Fibroblast of gingiva (primary cell): Measurements from ENCODE around the gene CTNNA2.
A peak's percentile ranks its signal among the peaks of the same experiment; 100 is the strongest.
"Not testable (repeated sequence)": the region's sequence is repeated elsewhere in the genome, so short reads cannot be mapped to it uniquely, and the experiment has no call there.

Experiments
- DNase-seq: peaks from one replicate; pipeline ENCODE4 v3.0.0-alpha.2; 2011; ENCODE audit warnings: low read depth

CTNNA2 gene

DNA sequence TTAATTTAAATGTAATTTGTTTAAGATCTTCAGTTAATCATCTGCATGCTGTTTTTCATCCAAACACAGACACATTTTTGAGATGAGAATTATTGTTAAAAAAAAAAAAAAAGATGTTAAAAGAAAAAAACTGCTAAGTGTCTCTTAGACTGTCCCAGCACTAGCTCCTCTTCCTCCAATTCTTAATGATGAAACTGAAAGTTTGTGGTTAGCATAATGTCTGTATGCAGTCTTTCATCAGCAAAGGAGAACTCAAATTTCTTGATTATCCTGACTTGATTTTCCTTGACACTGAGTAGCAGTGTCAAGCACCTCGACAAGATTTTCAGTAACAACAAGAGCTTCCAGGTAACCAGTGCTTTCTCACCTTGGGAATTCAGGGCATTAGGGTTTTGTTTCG lies 517.3 kb downstream of the CTNNA2 start:
- DNase-seq, result no peak

DNA sequence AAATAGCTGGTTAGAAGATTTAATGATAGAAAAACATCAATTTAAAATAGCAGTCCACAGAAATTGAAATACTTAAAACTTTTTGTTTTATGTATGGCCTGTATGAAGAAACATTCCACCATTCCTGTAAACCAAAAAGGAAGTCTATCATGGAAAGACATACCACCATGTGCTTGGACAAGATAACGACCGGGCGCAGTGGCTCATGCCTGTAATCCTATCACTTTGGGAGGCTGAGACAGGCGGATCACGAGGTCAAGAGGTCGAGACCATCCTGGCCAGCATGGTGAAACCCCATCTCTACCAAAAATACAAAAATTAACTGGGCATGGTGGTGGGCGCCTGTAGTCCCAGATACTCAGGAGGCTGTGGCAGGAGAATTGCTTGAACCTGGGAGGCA lies 519.8 kb downstream of the CTNNA2 start:
- DNase-seq, result not testable (repeated sequence)

DNA sequence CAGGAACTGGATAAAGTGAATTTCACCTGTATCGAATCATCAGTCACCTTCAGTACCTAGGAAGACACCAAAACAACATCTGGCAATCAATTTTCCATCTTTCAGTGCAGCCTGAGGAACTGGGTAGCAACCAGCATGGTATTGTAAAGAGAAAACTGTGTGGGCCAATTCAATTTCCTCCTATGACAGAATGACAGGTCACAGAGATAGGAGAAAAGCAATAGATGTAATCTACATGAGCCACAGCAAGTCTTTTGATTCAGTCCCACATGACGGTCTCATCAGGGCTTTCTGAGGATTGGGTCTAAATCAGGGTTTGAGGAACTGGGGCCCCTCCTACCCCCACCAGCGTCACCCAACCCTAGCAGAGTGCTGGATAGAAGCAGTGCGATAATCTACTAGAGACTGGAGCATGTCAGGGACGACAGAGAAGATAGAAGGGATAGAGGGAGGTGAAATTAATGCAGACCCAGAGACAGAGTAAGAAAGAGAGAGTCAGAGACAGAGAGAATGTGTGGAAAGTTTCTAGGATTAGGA lies 523.0 kb downstream of the CTNNA2 start:
- no peak for DNase-seq

DNA sequence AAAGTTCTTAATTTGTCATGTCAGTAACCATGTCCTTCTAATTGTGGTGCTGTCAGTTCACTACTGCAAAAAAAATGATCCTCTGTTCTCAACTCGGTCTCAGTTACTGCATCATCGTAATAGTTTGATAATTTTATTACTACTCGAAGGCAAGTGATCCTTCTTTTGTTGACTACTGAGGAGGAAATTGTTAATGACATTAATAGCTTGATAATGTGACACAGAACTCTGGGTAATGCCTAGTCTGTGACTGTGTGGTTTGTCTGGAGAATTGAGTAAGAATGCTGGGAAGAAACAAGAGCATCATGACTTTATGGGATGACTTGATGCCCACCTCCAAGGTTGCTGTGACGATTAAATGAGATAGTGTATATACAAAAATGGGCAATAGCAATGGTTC lies 524.5 kb downstream of the CTNNA2 start:
- DNase-seq, result no peak

DNA sequence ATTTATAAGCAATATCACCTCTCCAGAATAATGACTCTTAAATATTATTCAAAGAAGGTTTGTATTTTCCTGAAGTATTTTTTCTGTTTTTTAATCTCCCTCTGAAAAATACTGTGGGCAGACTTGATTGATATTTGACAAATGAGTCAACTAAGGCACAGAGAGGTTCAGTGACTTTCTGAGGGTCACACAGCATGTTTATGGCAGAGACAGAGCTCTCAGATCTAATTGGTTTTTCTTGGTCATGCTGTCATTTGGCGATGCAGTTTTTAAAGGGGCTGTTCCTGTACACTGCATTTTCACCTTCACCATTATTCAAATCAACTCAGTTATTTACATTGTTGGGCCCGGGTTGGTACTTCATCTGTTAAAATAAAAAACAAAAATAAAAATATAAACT lies 527.4 kb downstream of the CTNNA2 start:
- no peak for DNase-seq

DNA sequence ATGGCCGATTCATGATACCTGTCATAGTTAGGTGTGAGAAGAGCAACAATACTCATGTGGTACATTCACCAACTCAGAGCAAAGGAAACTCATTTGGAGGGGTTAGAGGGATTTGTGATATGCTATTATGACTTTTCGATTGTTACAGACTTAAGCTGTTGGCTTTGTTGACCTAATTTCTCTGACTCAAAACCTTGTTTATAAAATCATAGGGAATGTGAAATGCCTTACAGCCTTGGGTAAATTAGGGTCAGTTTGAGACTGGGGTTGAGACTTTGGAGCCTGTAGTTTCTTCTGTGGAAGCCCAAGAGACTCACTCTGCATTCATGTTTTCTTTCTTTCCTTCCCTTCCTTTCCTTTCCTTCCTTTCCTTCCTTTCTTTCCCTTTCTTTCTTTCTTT lies 529.8 kb downstream of the CTNNA2 start:
- DNase-seq, result no peak

DNA sequence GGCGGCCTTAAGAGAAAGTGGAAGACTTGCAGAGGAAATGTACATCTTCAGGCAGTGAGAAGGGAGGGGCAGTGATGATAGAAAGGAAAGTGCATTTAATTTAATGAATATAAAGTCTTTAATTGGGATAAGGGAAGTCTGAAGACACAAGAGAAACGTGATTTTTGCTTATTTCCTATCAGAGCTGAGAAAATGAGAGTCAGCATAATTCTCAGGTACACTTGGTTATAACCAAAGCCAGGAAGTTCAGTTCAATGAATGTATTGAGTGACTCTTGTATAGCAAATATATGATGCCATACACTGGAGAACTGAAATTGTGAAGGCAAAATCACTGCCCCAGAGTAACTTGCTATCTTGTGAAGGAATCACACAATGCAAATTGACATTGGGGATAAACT lies 535.4 kb downstream of the CTNNA2 start:
- DNase-seq, result no peak

DNA sequence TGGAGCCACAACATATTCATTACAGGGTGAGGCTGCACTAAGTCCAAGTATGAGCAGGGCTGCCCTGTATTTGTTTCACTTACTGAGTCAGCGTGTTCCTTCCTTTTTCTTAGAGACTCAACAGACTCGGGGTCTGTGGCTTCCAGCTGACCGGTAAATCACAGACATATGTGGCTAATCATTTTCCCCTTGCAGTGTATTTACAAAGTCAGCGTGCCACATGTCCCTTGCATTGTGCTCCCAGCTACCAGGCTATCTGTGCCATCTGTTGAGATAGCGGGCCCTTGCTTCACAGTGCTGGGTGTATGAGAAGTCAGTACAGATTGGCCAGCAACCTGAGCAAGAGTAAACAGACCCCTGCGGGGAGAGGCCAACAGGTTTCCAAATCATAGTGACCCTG lies 537.4 kb downstream of the CTNNA2 start:
- DNase-seq, result peak; percentile 18

DNA sequence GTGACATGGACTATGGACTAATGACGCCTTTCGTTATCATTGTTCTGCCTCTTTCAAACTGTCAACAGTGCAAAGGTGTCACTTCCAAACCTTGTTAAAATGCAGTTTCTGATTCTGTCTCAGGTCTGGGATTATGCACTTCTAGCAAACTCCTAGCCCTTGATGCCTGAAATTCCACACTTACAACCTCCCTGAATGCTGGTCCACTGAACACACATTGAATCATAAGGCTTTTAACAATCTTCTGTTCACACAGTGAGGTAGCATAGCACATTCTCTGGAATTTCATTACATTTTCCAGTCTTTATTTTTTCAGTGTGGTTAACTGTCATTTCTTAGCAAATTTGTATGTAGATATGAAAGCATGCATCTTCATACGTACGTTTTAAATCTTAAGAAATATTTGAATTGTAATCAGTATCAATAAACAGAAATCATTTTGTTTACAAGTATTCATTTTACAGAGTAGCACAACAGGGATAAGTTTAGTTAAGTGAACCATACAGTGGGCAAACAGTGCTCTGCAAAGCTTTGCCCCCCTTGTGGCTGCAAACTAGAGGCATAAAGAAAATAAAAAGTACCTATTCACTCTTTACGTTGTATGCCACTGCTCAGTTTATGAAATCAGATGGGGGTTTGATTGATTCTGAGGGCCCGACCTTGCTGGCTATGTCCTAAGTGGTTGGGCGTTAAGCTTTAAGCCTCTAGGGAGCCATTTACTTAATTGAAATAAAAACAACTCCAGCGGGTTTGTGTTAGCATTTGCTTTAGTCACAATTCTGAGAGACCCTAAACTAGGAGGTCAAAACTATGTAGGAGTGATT lies 540.9 kb downstream of the CTNNA2 start:
- no peak for DNase-seq

DNA sequence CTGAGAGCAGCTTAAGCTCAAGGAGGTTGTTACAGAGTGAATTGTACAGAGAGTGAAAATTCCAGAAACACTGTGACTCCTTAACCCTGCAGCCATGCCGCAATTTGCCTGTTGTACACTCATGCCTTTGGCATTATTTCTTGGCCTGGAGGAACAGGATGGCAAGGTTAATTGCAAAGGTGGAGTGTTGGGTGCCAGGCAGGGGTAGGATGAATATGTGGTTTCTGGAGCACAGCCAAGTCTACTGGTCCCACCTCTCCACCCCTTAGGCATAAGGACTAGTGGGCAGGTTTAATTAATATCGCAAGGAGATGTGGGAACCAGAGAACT lies 541.5 kb downstream of the CTNNA2 start:
- no peak for DNase-seq

DNA sequence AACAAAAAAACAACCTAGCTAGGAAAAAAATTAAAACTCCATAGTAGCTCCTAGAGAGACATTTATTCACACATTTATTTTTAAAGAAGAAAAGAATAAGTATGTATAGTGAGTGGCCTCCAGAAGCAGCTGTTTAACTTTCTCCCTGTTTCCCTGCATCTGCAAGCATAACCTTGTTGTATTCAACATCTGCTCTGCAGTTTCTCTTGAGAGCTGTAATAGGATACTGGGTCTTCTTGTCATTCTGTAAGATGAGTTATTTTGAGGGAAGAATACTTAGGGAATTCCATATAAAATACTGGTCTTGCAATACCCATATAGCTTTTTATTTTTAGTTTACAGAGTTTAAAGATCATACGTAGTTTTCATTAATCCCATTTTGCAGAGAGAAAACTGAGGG lies 545.1 kb downstream of the CTNNA2 start:
- no peak for DNase-seq

DNA sequence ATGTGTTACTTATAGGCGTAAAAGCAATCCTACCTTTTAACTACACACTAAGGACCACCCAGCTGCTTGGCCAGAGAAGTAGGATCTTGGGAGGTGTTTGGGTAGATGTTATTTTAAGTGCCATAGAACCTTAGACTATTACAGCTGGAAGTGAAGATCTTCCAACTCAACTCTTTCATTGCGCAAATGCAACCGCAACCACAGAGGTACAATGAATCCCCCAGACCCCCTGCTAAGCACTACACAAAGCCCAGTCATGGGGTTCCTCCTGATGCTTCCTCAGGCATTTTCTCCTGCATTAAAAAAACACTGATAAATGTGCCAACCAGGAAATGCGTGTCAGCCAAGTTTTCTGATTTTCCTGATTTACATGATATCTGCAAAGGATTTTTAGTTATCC lies 545.7 kb downstream of the CTNNA2 start:
- DNase-seq, result no peak

DNA sequence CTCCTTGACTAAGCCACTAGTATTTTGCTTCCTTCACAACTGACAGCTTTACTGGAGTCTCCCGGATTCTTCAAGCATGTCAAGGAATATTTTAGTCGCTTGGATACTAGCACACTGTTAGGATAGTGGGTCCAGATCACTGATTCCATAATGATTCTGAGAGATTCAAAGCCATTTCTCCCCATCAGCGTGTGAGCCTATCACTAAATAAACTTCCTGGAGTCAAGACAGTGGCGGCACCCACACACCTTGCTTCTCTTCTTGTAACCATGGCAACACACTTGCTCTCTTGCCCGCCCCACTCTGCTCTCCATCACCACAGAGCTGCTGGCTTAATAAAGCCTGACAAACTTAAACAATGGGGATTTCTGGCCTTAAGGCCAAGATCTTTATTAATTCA lies 546.6 kb downstream of the CTNNA2 start:
- no peak for DNase-seq

DNA sequence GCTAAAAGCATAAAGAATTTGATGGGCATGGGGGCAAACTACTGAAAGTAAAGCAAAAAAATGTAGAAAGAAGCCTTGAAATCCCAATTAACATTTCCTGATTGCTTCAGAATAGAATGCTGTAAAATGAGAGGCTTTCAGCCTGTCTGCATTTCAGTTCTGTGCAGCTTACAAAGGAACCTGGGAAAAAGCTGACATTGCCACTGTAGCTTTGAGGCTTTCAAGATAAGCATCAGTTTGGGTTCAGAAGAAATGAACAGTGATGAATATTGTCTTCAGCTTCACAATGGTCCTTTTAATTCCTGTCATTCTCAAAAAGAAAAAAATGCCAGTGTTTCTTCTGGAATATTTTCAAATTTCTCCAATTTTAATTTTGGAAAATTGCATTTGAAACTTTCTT lies 549.0 kb downstream of the CTNNA2 start:
- DNase-seq, result no peak

DNA sequence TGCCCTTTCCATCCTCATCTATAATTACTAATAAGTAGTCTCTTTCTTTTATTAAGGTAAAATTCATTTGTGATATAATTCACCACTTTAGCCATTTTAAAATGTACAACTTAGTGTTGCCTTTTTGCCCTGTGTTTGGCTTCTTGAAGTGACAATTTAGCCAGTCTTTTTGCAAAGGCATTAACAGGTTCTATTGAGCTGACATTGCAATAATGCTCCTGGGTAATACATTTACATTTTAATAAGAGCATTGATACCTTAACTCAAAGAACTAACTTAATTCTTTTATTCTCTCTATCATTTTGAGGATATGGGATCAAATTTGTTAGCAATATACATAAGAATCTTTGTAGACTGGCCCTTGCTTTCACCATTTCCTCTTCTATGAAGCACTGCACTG lies 549.4 kb downstream of the CTNNA2 start:
- DNase-seq, result no peak

DNA sequence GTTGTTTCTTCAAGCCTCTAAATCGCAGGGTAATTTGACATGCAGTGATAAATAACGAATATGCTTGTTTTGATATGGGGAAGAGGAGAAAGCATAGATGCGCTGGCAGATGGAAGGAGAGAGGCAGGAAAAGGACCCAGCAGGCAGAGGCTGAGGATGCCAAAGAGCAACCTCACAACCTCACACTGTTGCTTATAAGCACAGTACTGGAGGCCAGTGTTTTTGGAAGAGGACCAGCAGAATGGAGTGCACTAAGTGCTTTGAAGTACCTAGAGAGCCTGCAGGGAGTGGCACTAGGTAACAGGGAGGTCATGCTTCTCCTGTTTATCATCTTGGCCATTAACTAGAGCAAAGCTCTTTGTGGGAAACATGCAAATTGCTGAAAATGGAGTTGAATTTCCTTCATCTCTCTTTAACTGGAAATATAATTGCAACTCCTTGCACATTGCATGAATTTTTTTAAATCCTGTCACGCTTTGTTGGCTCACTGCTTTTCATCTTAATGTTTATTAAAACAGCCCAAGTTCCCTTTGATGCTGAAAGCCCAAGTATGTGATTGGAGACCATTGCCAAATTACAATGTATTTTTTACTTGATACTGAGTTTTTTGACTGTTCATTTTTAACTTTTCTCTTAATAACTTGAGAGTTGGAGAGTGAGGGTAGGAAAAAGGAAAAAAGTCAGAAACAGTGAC lies 555.3 kb downstream of the CTNNA2 start:
- DNase-seq, result no peak

DNA sequence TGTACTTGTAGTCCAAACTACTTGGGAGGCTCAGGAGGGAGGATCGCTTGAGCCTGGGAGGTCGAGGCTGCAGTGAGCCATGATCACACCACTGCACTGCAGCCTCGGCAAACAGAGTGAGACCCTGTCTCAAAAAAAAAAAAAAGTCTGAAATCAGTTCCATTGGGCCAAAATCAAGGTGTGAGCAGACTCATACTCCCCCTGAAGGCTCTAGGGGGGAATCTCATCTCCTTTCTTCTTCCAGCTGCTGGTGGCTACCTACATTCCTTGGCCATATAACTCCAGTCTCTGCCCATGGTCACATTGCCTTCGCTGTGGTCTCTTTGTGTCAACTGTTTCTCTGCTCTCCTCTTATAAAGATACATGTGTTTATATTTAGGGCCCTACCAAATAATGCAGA lies 557.7 kb downstream of the CTNNA2 start:
- no peak for DNase-seq

DNA sequence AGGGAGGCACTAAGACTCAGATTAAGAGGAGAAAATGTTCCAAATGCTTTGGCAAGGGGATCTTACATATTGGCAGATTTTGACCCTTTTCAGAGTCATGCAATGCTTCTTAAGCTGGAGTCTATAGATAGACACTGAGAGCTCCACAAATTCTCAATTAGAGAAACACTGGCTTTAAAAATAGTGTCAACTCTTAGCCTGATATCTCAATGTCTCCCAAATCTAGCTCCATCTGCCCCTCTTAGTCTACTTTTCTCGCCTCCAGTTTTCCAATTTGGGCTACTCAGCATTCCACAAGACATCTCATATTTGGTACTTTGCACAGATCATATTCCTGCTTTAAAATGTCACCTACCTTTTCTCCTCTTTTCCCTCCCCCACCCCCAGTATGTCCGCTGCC lies 559.1 kb downstream of the CTNNA2 start:
- no peak for DNase-seq

DNA sequence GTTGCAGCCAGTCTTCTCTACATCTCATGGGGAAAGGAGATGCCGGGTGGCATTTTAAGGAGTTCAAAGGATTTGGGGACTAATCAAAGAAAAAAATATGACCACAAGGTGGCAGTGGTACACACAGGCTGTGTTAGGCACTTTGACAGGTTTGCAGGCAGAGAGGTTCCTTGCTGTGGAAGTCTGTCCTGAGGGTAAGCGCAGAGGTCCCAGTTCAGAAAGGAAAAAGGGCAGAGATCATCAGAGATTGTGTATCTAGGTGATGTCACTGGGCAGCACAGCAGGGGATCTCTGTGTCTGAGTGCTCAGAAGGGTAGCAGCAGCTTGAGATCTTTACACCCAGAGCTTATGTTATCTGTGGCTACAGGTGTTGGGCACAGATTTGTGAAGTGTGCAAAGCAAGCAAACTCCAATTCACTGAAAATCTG lies 560.3 kb downstream of the CTNNA2 start:
- DNase-seq, result peak; percentile 47

DNA sequence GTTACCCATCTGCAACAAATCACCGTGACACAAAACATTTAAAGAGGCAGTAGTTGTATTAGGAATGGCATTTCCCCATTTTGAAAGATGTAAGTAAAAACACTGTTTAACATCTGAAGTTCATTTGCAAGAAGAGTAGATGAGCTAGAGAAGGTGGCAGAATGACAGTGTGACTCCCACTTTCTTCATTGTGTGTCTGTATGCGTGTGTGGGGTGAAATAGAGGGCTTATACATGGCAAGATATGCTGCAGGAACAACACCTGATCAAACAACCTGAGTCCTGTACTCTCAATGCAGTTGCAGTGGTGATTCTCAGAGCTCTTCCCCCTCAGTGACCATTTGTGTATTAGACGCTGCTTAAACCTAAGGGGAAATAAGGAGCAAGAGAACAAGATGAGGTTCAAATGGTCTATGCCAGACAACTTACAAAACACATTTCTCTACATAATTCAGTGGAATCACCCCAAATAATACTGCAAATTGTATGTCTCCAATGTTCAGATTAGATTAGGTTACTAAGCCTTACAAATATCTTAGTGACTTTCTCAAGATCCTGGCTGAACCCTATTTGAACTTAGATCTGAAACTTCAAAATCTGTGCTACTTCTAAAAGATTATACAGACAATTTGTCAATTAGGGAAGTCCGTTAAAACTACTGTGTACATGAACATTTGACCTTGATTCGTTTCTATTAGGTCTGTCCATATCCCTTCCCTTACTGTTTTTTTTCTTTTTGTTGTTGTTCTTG lies 561.6 kb downstream of the CTNNA2 start:
- DNase-seq, result no peak

DNA sequence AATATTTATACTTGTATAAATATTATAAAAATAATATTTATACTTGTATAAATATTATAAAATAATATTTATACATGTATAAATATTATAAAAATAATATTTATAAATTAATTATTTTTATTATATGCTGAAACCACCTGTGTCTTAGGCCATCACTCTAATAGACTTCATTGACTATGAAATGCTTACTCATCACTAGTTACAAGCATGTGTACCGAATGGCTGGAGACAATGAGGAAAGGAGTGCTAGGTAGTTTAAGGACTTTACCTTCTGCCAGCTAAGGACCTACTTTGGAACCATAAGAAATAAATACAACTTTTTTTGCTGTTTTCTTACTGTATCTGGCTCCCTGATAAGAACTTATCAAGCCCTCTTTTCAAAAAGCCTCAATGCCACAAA lies 562.9 kb downstream of the CTNNA2 start:
- DNase-seq, result no peak

DNA sequence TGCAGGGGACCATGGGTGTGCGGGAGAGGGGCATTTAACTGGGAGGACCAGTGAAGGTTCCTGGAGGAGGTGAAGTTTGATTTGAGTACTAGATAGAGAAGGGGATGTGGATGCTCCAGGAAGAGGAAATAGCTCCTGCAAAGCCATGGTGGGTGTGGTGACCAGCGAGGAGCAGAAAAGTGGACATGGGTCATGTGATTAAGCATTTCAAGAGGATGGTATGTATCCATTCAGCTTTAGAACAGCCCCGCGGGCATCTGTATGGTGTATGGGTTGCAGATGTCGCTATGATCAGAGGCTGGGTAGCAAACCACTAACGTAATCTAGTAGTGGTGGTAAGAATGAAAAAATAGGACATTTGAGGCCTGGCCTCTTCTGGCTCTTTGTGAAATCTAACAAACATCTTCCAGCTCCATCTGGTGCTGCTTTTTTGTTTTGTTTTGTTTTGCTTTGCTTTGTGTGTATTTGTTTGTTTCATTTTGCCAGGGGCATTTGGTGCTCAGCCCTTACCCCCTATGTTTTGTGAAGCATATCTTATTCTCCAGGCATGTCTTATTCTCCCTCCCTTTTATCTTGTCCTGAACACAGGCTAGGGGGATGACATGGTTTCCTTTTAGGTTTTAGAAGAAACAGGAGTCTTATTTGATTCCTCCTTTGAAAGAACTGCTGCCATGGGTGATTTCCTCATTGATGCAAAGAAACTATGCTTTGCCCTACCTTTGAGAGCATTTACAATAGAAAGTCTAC lies 565.6 kb downstream of the CTNNA2 start:
- peak; percentile 57 for DNase-seq
